ENCODE results near the gene TEX26. TPM values are rescaled to one million over a fixed set of nuclear protein-coding genes. Genes with fewer than 3 reads are reported as not detected.

Gene TEX26
- total RNA-seq, 3 donors from 2014 or later (not counting 1 experiment from before 2014, with no cell fraction given), result not detected

DNA sequence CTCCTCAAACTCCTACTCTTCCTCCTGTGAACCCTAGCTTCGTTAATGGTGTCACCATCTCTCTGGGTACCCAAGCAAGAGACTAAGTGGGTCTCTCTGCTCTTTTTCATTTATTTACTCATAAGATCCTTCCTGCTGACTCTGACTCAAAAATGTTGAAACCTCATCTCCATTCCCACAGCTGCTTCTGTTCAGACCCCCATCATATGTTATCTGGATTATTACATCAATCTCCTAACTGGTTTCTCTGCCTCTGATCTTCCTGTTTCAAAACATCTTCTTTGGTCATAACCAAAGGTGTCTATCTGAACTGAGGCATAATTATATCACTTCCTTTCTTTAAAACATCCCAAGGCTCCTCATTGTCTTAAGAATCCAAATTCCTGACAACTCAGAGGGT, 28.4 kb upstream of the TEX26 start:
- H3K9me3 Mint-ChIP-seq, result no peaks in the 10 kb centered on the region
- peaks cover 8% of the 10 kb centered on the region for H3K27me3 ChIP-seq (ENCODE audit: control insufficient read depth, insufficient read depth, low read length)
- no peak for DNase-seq

DNA sequence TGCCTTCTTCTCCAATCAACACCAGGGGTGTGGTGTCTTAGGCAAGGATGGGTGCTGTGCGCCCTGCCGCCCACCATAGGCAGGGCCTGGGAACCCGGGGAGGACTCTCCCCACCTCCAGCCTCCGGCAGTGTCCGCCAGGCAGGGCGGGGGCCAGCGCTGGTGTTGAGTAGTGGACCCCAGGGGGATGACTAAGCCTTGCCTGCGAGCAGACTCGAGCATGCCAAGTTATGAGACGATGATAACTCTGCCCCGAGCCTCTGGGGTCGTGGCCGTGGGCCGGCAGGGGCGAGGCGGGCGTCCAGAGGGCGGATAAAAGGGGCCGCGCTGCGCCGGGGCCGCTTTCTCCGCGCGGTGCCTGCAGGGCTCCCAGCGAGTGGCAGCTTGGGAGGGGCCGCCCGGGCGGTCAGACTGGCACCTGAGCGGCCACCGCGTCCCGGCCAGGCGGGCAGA, 26.5 kb upstream of the TEX26 start, which contains the start of gene MEDAG:
Gene MEDAG (plus strand): TSS at position 340 of the 452 bp plus-strand sequence. CDS start 245 bp downstream, outside the sequence.
- WGBS (ENCODE audit: insufficient coverage), result 27% methylated on average over 35 of the region's 35 CpGs
- Histone ChIP-seq H3K4me3 (ENCODE audit: low read length) (no peak within 1 kb of the TSS), H3K27me3 (ENCODE audit: control insufficient read depth, insufficient read depth, low read length) (peaks cover 8% of the 10 kb centered on the region), H3K27ac (ENCODE audit: low read length) (no peak within 1 kb of the TSS), H3K36me3 (ENCODE audit: control insufficient read depth, insufficient read depth, low read length) (no peaks in the 10 kb centered on the region), H3K9me3 (ENCODE audit: control insufficient read depth, insufficient read depth, low read length) (no peaks in the 10 kb centered on the region), H3K4me1 (ENCODE audit: control insufficient read depth, insufficient read depth, low read length) (peaks cover 5% of the 10 kb centered on the region)
- H3K27ac Mint-ChIP-seq, result no peak within 1 kb of the TSS
- intact Hi-C loops (cut with micrococcal nuclease), result no loop called here
- no peak for DNase-seq
- peaks cover 36 to 46% of the 10 kb centered on the region in 2 donors for H3K27me3 Mint-ChIP-seq (ENCODE audit: low read depth in 2 of 2)
- H3K36me3 Mint-ChIP-seq, result no peaks in the 10 kb centered on the region
- peaks cover 0 to 9% of the 10 kb centered on the region in 2 donors for H3K4me1 Mint-ChIP-seq
- no peaks in the 10 kb centered on the region for H3K9me3 Mint-ChIP-seq
- TF ChIP-seq, protein P1, sequence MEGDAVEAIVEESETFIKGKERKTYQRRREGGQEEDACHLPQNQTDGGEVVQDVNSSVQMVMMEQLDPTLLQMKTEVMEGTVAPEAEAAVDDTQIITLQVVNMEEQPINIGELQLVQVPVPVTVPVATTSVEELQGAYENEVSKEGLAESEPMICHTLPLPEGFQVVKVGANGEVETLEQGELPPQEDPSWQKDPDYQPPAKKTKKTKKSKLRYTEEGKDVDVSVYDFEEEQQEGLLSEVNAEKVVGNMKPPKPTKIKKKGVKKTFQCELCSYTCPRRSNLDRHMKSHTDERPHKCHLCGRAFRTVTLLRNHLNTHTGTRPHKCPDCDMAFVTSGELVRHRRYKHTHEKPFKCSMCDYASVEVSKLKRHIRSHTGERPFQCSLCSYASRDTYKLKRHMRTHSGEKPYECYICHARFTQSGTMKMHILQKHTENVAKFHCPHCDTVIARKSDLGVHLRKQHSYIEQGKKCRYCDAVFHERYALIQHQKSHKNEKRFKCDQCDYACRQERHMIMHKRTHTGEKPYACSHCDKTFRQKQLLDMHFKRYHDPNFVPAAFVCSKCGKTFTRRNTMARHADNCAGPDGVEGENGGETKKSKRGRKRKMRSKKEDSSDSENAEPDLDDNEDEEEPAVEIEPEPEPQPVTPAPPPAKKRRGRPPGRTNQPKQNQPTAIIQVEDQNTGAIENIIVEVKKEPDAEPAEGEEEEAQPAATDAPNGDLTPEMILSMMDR (IDR thresholded peaks at IDR 0.05), result no peak
- ATAC-seq, result no peak
- no peak within 1 kb of the TSS for H3K4me3 Mint-ChIP-seq

More for the DNA sequence above, 28.4 kb upstream of the TEX26 start:
- Mint-ChIP-seq H3K4me3 (no peak overlapping the region), H3K27ac (no peak overlapping the region), H3K36me3 (no peaks in the 10 kb centered on the region), H3K27me3 (ENCODE audit: low read depth in 2 of 2) (peaks cover 47 to 56% of the 10 kb centered on the region in 2 donors), H3K4me1 (peaks cover 0 to 9% of the 10 kb centered on the region in 2 donors)
- Histone ChIP-seq H3K4me3 (ENCODE audit: low read length) (no peak overlapping the region), H3K4me1 (ENCODE audit: control insufficient read depth, insufficient read depth, low read length) (peaks cover 5% of the 10 kb centered on the region), H3K36me3 (ENCODE audit: control insufficient read depth, insufficient read depth, low read length) (no peaks in the 10 kb centered on the region), H3K27ac (ENCODE audit: low read length) (no peak overlapping the region), H3K9me3 (ENCODE audit: control insufficient read depth, insufficient read depth, low read length) (no peaks in the 10 kb centered on the region)
- ATAC-seq, result no peak
- 85% methylated on average over 1 of the region's 1 CpG for WGBS (ENCODE audit: insufficient coverage)
- intact Hi-C loops (cut with micrococcal nuclease), result no loop called here
- TF ChIP-seq, protein P1 (IDR thresholded peaks at IDR 0.05), result no peak

DNA sequence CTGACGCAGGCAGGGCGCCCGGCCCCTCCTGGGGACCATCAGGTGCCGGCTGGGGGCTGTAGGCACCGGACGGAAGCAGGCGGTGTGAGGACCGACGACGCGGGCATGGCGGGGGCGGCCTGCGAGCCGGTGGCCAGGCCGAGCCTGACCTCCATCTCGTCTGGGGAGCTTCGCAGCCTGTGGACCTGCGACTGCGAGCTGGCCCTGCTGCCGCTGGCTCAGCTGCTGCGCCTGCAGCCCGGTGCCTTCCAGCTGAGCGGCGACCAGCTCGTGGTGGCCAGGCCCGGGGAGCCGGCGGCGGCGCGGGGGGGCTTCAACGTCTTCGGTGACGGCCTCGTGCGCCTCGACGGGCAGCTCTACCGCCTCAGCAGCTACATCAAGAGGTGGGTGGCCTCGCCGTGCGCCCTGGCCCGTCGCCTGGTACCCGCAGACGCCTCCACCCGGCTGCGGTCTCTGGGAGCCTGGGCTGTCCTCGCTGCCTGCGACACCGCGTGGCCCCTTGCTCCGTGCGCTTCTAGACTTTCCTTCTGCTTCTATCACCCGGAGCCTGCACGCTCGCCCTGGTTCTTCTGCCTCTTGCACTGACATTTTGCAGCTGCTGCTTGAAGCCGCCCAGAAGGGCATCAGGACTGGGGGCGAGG, 25.9 kb upstream of the TEX26 start:
- 8% methylated on average over 60 of the region's 60 CpGs for WGBS (ENCODE audit: insufficient coverage)
- Mint-ChIP-seq H3K9me3 (no peaks in the 10 kb centered on the region), H3K27me3 (ENCODE audit: low read depth in 2 of 2) (peaks cover 36 to 46% of the 10 kb centered on the region in 2 donors), H3K4me3 (no peak overlapping the region), H3K4me1 (peaks cover 0 to 9% of the 10 kb centered on the region in 2 donors), H3K27ac (no peak overlapping the region), H3K36me3 (no peaks in the 10 kb centered on the region)
- Histone ChIP-seq H3K36me3 (ENCODE audit: control insufficient read depth, insufficient read depth, low read length) (no peaks in the 10 kb centered on the region), H3K27ac (ENCODE audit: low read length) (no peak overlapping the region), H3K9me3 (ENCODE audit: control insufficient read depth, insufficient read depth, low read length) (no peaks in the 10 kb centered on the region), H3K27me3 (ENCODE audit: control insufficient read depth, insufficient read depth, low read length) (peaks cover 8% of the 10 kb centered on the region), H3K4me1 (ENCODE audit: control insufficient read depth, insufficient read depth, low read length) (peaks cover 5% of the 10 kb centered on the region), H3K4me3 (ENCODE audit: low read length) (no peak overlapping the region)
- TF ChIP-seq, protein P1 (IDR thresholded peaks at IDR 0.05), result no peak
- intact Hi-C loops (cut with micrococcal nuclease), result no loop called here
- ATAC-seq (peak in 1 of 3 donors; percentile 64), DNase-seq (no peak)
